ENCODE data around the gene MT1B.

MT1B gene

DNA sequence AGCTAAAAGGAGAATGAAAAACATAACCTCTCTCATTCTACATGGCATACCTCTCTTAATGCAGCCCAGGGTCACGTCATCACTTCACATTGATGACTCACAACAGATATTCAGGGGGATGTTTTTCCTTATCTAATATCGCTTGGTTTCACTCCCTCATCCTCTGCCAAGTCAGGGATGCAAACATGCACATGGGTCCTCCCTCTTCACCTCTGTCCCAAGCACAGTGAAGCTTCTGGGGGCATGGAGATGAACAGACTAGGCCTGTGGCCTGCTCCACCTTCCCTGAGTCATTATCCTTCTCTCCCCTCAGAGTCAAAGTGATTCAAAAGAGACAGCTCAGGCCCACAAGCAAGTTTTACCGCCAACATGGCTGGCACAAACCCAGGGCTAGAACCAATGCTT is 45.6 kb upstream of the MT1B start:
- Histone ChIP-seq H3K36me3 (replicated peaks; ENCODE audit: low read depth, low read length) (no peaks in the 10 kb centered on the region), H3K4me3 (ENCODE audit: low read length) (no peak overlapping the region), H3K9ac (ENCODE audit: low read length) (no peak overlapping the region), H2AFZ (ENCODE audit: low read depth, low read length) (no peak overlapping the region), H3K4me2 (ENCODE audit: low read length) (no peak overlapping the region), H3K4me1 (ENCODE audit: low read length) (peaks cover 23% of the 10 kb centered on the region), H4K20me1 (ENCODE audit: insufficient read depth, low read length) (no peaks in the 10 kb centered on the region), H3K79me2 (ENCODE audit: low read length) (no peaks in the 10 kb centered on the region), H3K27me3 (ENCODE audit: low read depth, low read length) (0 out of 2 replicates have a peak, but pooled peaks cover 4% of the 10 kb centered on the region), H3K9me3 (ENCODE audit: insufficient read depth, low read length) (no peaks in the 10 kb centered on the region), H3K27ac (ENCODE audit: low read length) (no peak overlapping the region)
- TF ChIP-seq, protein P1, sequence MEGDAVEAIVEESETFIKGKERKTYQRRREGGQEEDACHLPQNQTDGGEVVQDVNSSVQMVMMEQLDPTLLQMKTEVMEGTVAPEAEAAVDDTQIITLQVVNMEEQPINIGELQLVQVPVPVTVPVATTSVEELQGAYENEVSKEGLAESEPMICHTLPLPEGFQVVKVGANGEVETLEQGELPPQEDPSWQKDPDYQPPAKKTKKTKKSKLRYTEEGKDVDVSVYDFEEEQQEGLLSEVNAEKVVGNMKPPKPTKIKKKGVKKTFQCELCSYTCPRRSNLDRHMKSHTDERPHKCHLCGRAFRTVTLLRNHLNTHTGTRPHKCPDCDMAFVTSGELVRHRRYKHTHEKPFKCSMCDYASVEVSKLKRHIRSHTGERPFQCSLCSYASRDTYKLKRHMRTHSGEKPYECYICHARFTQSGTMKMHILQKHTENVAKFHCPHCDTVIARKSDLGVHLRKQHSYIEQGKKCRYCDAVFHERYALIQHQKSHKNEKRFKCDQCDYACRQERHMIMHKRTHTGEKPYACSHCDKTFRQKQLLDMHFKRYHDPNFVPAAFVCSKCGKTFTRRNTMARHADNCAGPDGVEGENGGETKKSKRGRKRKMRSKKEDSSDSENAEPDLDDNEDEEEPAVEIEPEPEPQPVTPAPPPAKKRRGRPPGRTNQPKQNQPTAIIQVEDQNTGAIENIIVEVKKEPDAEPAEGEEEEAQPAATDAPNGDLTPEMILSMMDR (IDR thresholded peaks at IDR 0.05; ENCODE audit: low read depth, low read length) = no peak
- TF ChIP-seq EZH2phosphoT487 (IDR thresholded peaks at IDR 0.05; ENCODE audit: low read depth) = no peak

DNA sequence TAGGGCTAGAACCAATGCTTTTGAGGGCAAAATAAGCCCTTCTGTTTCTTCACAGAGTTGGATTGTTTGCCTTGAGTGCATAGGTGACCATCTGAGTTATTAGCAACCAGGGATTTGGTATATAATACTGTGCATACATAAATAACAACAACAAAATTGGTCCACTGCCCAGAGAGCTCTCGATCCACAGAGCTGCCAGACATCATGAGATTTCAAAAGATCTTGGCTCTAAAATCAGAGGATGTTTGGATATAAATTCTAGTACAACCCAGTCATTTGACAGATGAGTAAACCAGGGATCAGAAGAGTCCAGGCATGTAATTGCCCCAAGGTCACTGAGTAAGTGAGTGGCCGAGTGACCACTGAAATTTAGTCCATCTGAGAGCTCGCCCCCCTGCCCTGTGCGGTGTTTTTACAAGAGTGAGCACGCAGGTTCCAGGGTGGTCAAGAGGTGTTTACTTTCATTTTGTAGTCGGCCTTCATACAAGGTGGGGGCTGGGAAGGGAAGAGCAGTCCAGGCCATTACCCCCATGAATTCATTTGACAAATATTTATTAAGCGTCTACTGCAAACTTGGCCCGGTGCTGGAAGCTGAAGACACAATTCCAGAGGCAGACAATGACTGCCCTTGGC is 45.1 kb upstream of the MT1B start:
- H3K4me2 ChIP-seq (ENCODE audit: low read length) = no peak overlapping the region
- no peak overlapping the region for H3K27ac ChIP-seq (ENCODE audit: low read length)

DNA sequence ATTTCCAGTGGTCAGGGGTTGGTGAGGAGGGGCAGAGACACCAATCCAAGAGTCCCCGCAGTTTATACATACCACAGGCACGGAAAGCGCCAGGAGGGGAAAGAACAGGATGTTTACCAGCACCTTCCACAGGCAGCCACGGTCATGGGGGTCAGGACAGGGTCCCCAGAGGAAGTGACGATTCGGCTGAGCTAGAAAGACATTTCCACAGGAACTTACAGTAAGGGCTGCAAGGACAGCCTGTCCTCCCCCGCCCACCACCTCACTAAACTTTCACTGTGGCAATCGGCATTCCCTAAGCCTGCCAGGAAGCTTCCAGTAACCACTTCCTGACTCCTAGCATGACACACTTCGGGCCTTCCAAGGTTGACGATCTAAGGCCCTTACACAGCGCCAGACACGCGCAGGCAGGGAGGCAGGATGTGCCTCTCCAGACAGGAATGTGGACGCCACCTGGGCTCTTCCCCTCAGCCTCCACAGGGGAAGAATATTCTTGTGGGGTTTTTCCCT is 44.5 kb upstream of the MT1B start:
- peaks cover 27% of the 10 kb centered on the region for H3K4me1 ChIP-seq (ENCODE audit: low read length)
- H3K4me2 ChIP-seq (ENCODE audit: low read length) = no peak overlapping the region
- H3K27me3 ChIP-seq (ENCODE audit: low read depth, low read length) = no peaks in the 10 kb centered on the region
- TF ChIP-seq, protein P1 (IDR thresholded peaks at IDR 0.05; ENCODE audit: low read depth, low read length) = no peak
- no peak for TF ChIP-seq EZH2phosphoT487 (IDR thresholded peaks at IDR 0.05; ENCODE audit: low read depth)
- no peaks in the 10 kb centered on the region for H3K36me3 ChIP-seq (replicated peaks; ENCODE audit: low read depth, low read length)
- H3K4me3 ChIP-seq (ENCODE audit: low read length) = no peak overlapping the region
- H3K9me3 ChIP-seq (ENCODE audit: insufficient read depth, low read length) = no peaks in the 10 kb centered on the region
- no peak overlapping the region for H2AFZ ChIP-seq (ENCODE audit: low read depth, low read length)
- no peaks in the 10 kb centered on the region for H3K79me2 ChIP-seq (ENCODE audit: low read length)
- no peak overlapping the region for H3K27ac ChIP-seq (ENCODE audit: low read length)
- no peaks in the 10 kb centered on the region for H4K20me1 ChIP-seq (ENCODE audit: insufficient read depth, low read length)
- H3K9ac ChIP-seq (ENCODE audit: low read length) = no peak overlapping the region

More for the DNA sequence above, 45.1 kb upstream of the MT1B start:
- Histone ChIP-seq H3K4me3 (ENCODE audit: low read length) (no peak overlapping the region), H3K36me3 (replicated peaks; ENCODE audit: low read depth, low read length) (no peaks in the 10 kb centered on the region), H3K27me3 (ENCODE audit: low read depth, low read length) (0 out of 2 replicates have a peak, but pooled peaks cover 4% of the 10 kb centered on the region), H3K9me3 (ENCODE audit: insufficient read depth, low read length) (no peaks in the 10 kb centered on the region), H3K4me1 (ENCODE audit: low read length) (peaks cover 27% of the 10 kb centered on the region), H3K79me2 (ENCODE audit: low read length) (no peaks in the 10 kb centered on the region), H3K9ac (ENCODE audit: low read length) (no peak overlapping the region), H2AFZ (ENCODE audit: low read depth, low read length) (no peak overlapping the region), H4K20me1 (ENCODE audit: insufficient read depth, low read length) (no peaks in the 10 kb centered on the region)
- TF ChIP-seq, protein P1 (IDR thresholded peaks at IDR 0.05; ENCODE audit: low read depth, low read length) = no peak
- no peak for TF ChIP-seq EZH2phosphoT487 (IDR thresholded peaks at IDR 0.05; ENCODE audit: low read depth)

GRCh38 chr16:56607675-56608042 is 44.0 kb upstream of the MT1B start:
- no peaks in the 10 kb centered on the region for H3K79me2 ChIP-seq (ENCODE audit: low read length)
- peak overlapping the region; percentile 100 for H3K4me2 ChIP-seq (ENCODE audit: low read length)
- peak overlapping the region; percentile 71 for H3K9ac ChIP-seq (ENCODE audit: low read length)
- peak overlapping the region; percentile 98 for H2AFZ ChIP-seq (ENCODE audit: low read depth, low read length)
- TF ChIP-seq EZH2phosphoT487 (IDR thresholded peaks at IDR 0.05; ENCODE audit: low read depth) = no peak
- TF ChIP-seq, protein P1 (IDR thresholded peaks at IDR 0.05; ENCODE audit: low read depth, low read length) = no peak
- peak overlapping the region; percentile 40; the same call in 1 of the 2 replicates for H3K27ac ChIP-seq (ENCODE audit: low read length)
- peaks cover 27% of the 10 kb centered on the region for H3K4me1 ChIP-seq (ENCODE audit: low read length)
- H4K20me1 ChIP-seq (ENCODE audit: insufficient read depth, low read length) = no peaks in the 10 kb centered on the region
- no peaks in the 10 kb centered on the region for H3K36me3 ChIP-seq (replicated peaks; ENCODE audit: low read depth, low read length)
- no peaks in the 10 kb centered on the region for H3K9me3 ChIP-seq (ENCODE audit: insufficient read depth, low read length)
- H3K4me3 ChIP-seq (ENCODE audit: low read length) = peak overlapping the region; percentile 89
- H3K27me3 ChIP-seq (ENCODE audit: low read depth, low read length) = no peaks in the 10 kb centered on the region

Data from OCI-LY3 (cell line).